WTC11 (cell line): Measurements from ENCODE around the gene RCAN1. TPM values are rescaled to one million over a fixed set of nuclear protein-coding genes. Genes with fewer than 3 reads are reported as not detected.

Experiments used
- ATAC-seq: fragments of 200-7000 bp; cut with Tn5 transposase; 2 replicates; pipeline ENCODE4 v1.10.0; 2021; ENCODE audit warnings: mild to moderate bottlenecking, moderate library complexity
- CTCF ChIA-PET: fragments of 300-600 bp; sonication (Branson Sonifier 250); formaldehyde crosslinking; loops from one replicate; lab custom pipeline; 2021; ENCODE audit warnings: antibody characterized with exemption; lab: Charles Lee
- POLR2A ChIA-PET: fragments of 350-600 bp; sonication (Branson Sonifier 250); formaldehyde crosslinking; loops from one replicate; lab custom pipeline; 2021; ENCODE audit warnings: antibody characterized with exemption; lab: Charles Lee
- DNase-seq: peaks from one replicate; pipeline ENCODE4 v3.0.0; 2021; ENCODE audit warnings: low spot score
- H3K27ac Mint-ChIP-seq: 2 replicates; pipeline ENCODE4 v1.8.0; 2021; ENCODE audit warnings: mixed read lengths
- H3K27me3 Mint-ChIP-seq: 2 replicates; pipeline ENCODE4 v1.8.0; 2021; ENCODE audit warnings: low read depth, mild to moderate bottlenecking, moderate library complexity, mixed read lengths
- H3K36me3 Mint-ChIP-seq: 2 replicates; pipeline ENCODE4 v1.8.0; 2021; ENCODE audit warnings: mixed read lengths
- H3K4me1 Mint-ChIP-seq: 2 replicates; pipeline ENCODE4 v1.8.0; 2022; ENCODE audit warnings: mixed read lengths
- H3K4me3 Mint-ChIP-seq: 2 replicates; pipeline ENCODE4 v1.8.0; 2021; ENCODE audit warnings: mild to moderate bottlenecking, moderate library complexity, mixed read lengths
- H3K9me3 Mint-ChIP-seq: 2 replicates; pipeline ENCODE4 v1.8.0; 2021; ENCODE audit warnings: mixed read lengths
- CBFB ChIP-seq: sonication (generic); formaldehyde crosslinking; IDR thresholded peaks from 2 replicates; pipeline ENCODE4 v1.8.1; 2022; ENCODE audit warnings: mild to moderate bottlenecking, low read depth, missing genetic modification reagents
- E2F1 ChIP-seq: sonication (generic); formaldehyde crosslinking; IDR thresholded peaks from 2 replicates; pipeline ENCODE4 v1.8.0; 2022; ENCODE audit warnings: mild to moderate bottlenecking, missing genetic modification reagents
- E2F5 ChIP-seq: sonication (generic); formaldehyde crosslinking; IDR thresholded peaks from 2 replicates; pipeline ENCODE4 v1.8.1; 2022; ENCODE audit warnings: mild to moderate bottlenecking, moderate library complexity, missing genetic modification reagents
- FOXK1 ChIP-seq: sonication (generic); formaldehyde crosslinking; IDR thresholded peaks from 2 replicates; pipeline ENCODE4 v1.8.0; 2022; ENCODE audit warnings: mild to moderate bottlenecking, moderate library complexity, missing genetic modification reagents
- GTF2I ChIP-seq: fragments of 250-450 bp; sonication (Bioruptor Pico); conservative IDR thresholded peaks from 2 replicates; pipeline ENCODE4 v1.4.0; 2021; ENCODE audit warnings: mild to moderate bottlenecking
- JAZF1 ChIP-seq: fragments of 250-450 bp; sonication (Bioruptor Pico); IDR thresholded peaks from 2 replicates; pipeline ENCODE4 v1.9.0; 2021; ENCODE audit warnings: moderate library complexity, mild to moderate bottlenecking, inconsistent platforms
- PRRX2 ChIP-seq: fragments of 250-450 bp; sonication (Bioruptor Pico); IDR thresholded peaks from 2 replicates; pipeline ENCODE4 v1.8.0; 2021; ENCODE audit warnings: mild to moderate bottlenecking
- TEAD1 ChIP-seq: sonication (generic); formaldehyde crosslinking; IDR thresholded peaks from 2 replicates; pipeline ENCODE4 v1.8.0; 2022; ENCODE audit warnings: mild to moderate bottlenecking, missing genetic modification reagents
- USF1 ChIP-seq: sonication (generic); formaldehyde crosslinking; IDR thresholded peaks from 2 replicates; pipeline ENCODE4 v1.8.0; 2022; ENCODE audit warnings: mild to moderate bottlenecking, missing genetic modification reagents
- ZNF138 ChIP-seq: sonication (generic); formaldehyde crosslinking; conservative IDR thresholded peaks from 2 replicates; pipeline ENCODE4 v1.8.1; 2022; ENCODE audit warnings: mild to moderate bottlenecking, moderate library complexity, missing genetic modification reagents
- ZNF512 ChIP-seq: sonication (generic); formaldehyde crosslinking; IDR thresholded peaks from 2 replicates; pipeline ENCODE4 v1.8.1; 2022; ENCODE audit warnings: missing genetic modification reagents, borderline replicate concordance
- total RNA-seq: library from RNA; stranded (reverse); gene quantifications from 3 replicates; pipeline ENCODE4 v1.2.3, GENCODE V29; 2021
- TF ChIP-seq, protein P1 (sequence below): fragments of 250-450 bp; sonication (Bioruptor Pico); IDR thresholded peaks from 2 replicates; pipeline ENCODE4 v1.9.0; 2021; ENCODE audit warnings: mild to moderate bottlenecking
- TF ChIP-seq, protein P2 (sequence below): fragments of 250-450 bp; sonication (Bioruptor Pico); IDR thresholded peaks from 2 replicates; pipeline ENCODE4 v1.9.0; 2021; ENCODE audit warnings: mild to moderate bottlenecking
- TF ChIP-seq, protein P3 (sequence below): sonication (generic); formaldehyde crosslinking; conservative IDR thresholded peaks from 2 replicates; pipeline ENCODE4 v1.8.1; 2023; ENCODE audit warnings: mild to moderate bottlenecking, low read depth, missing genetic modification reagents, moderate library complexity

RCAN1 gene
- total RNA-seq, 1 experiment from 2014 or later, result 5.9 TPM

- no peak for DNase-seq
- POLR2A ChIA-PET, result no interaction called here
- H3K9me3 Mint-ChIP-seq, result peaks cover 3% of the 10 kb centered on the region
- TF ChIP-seq E2F5 (CRISPR knock-in tag) (no peak), PRRX2 (CRISPR knock-in tag) (no peak), ZNF138 (CRISPR knock-in tag) (no peak)
- peaks cover 3% of the 10 kb centered on the region for H3K36me3 Mint-ChIP-seq
- ATAC-seq, result no peak
- CTCF ChIA-PET, result interaction anchor here (0.7 to 2.4 kb wide), 5 partner anchors 16 to 134 kb away, joined by 3 to 8 read pairs (median 7); no protein-coding TSS in a partner anchor
- H3K27me3 Mint-ChIP-seq, result no peaks in the 10 kb centered on the region
- H3K27ac Mint-ChIP-seq, result no peak overlapping the region
- H3K4me1 Mint-ChIP-seq, result no peaks in the 10 kb centered on the region
- H3K4me3 Mint-ChIP-seq, result no peak overlapping the region
Observed at GRCh38 chr21:34560021-34560420, 54.9 kb downstream of the RCAN1 start.

- no peak for ATAC-seq
- no peak for TF ChIP-seq ZNF512 (CRISPR knock-in tag)
- POLR2A ChIA-PET, result no interaction called here
- CTCF ChIA-PET, result interaction anchor here (0.9 to 2.4 kb wide), 5 partner anchors 15 to 49 kb away, joined by 3 to 8 read pairs (median 7); no protein-coding TSS in a partner anchor
- Mint-ChIP-seq H3K36me3 (peaks cover 12% of the 10 kb centered on the region), H3K4me1 (no peaks in the 10 kb centered on the region), H3K27me3 (peaks cover 3% of the 10 kb centered on the region; the same call in 1 of the 2 replicates), H3K4me3 (no peak overlapping the region), H3K27ac (no peak overlapping the region), H3K9me3 (peaks cover 12% of the 10 kb centered on the region)
- DNase-seq, result no peak
Observed at GRCh38 chr21:34559089-34559631, 55.8 kb downstream of the RCAN1 start.

GRCh38 chr21:34558166-34558565 lies 56.7 kb downstream of the RCAN1 start:
- Mint-ChIP-seq H3K27me3 (peaks cover 3% of the 10 kb centered on the region; the same call in 1 of the 2 replicates), H3K9me3 (peaks cover 19% of the 10 kb centered on the region), H3K36me3 (peaks cover 18% of the 10 kb centered on the region), H3K4me1 (no peaks in the 10 kb centered on the region), H3K4me3 (no peak overlapping the region), H3K27ac (no peak overlapping the region)
- CTCF ChIA-PET, result interaction anchor here (0.9 to 2.4 kb wide), 3 partner anchors 24 to 45 kb away, joined by 3 to 8 read pairs (median 6); no protein-coding TSS in a partner anchor
- TF ChIP-seq GTF2I (CRISPR knock-in tag), result no peak
- TF ChIP-seq CBFB (CRISPR knock-in tag), result no peak
- TF ChIP-seq E2F1 (CRISPR knock-in tag), result no peak
- no peak for TF ChIP-seq ZNF512 (CRISPR knock-in tag)
- no peak for TF ChIP-seq JAZF1 (CRISPR knock-in tag)
- TF ChIP-seq FOXK1 (CRISPR knock-in tag), result no peak
- no peak for TF ChIP-seq TEAD1 (CRISPR knock-in tag)
- TF ChIP-seq, protein P1, sequence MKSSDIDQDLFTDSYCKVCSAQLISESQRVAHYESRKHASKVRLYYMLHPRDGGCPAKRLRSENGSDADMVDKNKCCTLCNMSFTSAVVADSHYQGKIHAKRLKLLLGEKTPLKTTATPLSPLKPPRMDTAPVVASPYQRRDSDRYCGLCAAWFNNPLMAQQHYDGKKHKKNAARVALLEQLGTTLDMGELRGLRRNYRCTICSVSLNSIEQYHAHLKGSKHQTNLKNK, result no peak
- POLR2A ChIA-PET, result no interaction called here
- ATAC-seq, result no peak
- no peak for DNase-seq

DNA sequence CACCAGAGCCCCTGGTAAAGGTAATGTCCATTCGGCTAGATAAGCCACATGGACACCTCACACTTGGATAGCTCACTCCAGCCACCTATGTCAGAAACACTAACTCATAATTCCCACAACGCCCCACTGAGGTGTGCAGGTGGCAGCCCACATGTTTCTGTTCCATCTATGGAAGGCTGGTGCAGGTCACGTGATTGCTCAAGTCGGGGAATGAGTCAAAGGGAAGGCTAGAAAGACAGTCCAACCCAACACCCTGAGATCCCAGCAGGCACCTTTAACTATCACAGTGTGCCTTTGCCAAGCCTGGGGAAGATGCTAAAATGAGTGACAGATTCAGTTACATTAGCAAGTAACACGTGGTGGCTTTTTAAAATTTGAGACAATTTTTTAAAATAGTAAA lies 57.7 kb downstream of the RCAN1 start:
- Mint-ChIP-seq H3K27me3 (peaks cover 3% of the 10 kb centered on the region; the same call in 1 of the 2 replicates), H3K9me3 (peaks cover 19% of the 10 kb centered on the region), H3K36me3 (peaks cover 18% of the 10 kb centered on the region), H3K4me1 (peaks cover 4% of the 10 kb centered on the region), H3K4me3 (no peak overlapping the region)
- ChIA-PET CTCF (no interaction called here), POLR2A (no interaction called here)
- no peak for ATAC-seq
- DNase-seq, result no peak
- no peak for TF ChIP-seq USF1 (CRISPR knock-in tag)
- TF ChIP-seq, protein P2, sequence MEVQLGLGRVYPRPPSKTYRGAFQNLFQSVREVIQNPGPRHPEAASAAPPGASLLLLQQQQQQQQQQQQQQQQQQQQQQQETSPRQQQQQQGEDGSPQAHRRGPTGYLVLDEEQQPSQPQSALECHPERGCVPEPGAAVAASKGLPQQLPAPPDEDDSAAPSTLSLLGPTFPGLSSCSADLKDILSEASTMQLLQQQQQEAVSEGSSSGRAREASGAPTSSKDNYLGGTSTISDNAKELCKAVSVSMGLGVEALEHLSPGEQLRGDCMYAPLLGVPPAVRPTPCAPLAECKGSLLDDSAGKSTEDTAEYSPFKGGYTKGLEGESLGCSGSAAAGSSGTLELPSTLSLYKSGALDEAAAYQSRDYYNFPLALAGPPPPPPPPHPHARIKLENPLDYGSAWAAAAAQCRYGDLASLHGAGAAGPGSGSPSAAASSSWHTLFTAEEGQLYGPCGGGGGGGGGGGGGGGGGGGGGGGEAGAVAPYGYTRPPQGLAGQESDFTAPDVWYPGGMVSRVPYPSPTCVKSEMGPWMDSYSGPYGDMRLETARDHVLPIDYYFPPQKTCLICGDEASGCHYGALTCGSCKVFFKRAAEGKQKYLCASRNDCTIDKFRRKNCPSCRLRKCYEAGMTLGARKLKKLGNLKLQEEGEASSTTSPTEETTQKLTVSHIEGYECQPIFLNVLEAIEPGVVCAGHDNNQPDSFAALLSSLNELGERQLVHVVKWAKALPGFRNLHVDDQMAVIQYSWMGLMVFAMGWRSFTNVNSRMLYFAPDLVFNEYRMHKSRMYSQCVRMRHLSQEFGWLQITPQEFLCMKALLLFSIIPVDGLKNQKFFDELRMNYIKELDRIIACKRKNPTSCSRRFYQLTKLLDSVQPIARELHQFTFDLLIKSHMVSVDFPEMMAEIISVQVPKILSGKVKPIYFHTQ, result no peak
- TF ChIP-seq, protein P3, sequence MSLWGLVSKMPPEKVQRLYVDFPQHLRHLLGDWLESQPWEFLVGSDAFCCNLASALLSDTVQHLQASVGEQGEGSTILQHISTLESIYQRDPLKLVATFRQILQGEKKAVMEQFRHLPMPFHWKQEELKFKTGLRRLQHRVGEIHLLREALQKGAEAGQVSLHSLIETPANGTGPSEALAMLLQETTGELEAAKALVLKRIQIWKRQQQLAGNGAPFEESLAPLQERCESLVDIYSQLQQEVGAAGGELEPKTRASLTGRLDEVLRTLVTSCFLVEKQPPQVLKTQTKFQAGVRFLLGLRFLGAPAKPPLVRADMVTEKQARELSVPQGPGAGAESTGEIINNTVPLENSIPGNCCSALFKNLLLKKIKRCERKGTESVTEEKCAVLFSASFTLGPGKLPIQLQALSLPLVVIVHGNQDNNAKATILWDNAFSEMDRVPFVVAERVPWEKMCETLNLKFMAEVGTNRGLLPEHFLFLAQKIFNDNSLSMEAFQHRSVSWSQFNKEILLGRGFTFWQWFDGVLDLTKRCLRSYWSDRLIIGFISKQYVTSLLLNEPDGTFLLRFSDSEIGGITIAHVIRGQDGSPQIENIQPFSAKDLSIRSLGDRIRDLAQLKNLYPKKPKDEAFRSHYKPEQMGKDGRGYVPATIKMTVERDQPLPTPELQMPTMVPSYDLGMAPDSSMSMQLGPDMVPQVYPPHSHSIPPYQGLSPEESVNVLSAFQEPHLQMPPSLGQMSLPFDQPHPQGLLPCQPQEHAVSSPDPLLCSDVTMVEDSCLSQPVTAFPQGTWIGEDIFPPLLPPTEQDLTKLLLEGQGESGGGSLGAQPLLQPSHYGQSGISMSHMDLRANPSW (CRISPR knock-in tag), result no peak
- TF ChIP-seq, all 79 proteins: peak for 0
- H3K27ac Mint-ChIP-seq, result no peak overlapping the region
